Measurements from ENCODE around the gene RDH11. TPM values are rescaled to one million over a fixed set of nuclear protein-coding genes. Genes with fewer than 3 reads are reported as not detected.

RDH11 gene
- total and polyA plus RNA-seq, 10 of the 15 experiments (the other 5 are each of a cell fraction or from before 2014, with no cell fraction given) = 49.7 to 161 (median 77.2) TPM

GRCh38 chr14:67695394-67695949, at the start of gene RDH11 (continued):
- no peak for TF ChIP-seq IRF5 (IDR thresholded peaks at IDR 0.05; ENCODE audit: borderline replicate concordance)
- no peak for TF ChIP-seq RUNX3 (IDR thresholded peaks at IDR 0.05; ENCODE audit: low read length)
- TF ChIP-seq HDAC2 (IDR thresholded peaks at IDR 0.05) = no peak
- no peak for TF ChIP-seq FOXK2 (IDR thresholded peaks at IDR 0.05)
- peak; percentile 89 for TF ChIP-seq YY1 (IDR thresholded peaks at IDR 0.05; ENCODE audit: low read depth, low read length)
- TF ChIP-seq EED (IDR thresholded peaks at IDR 0.05; ENCODE audit: low read depth) = no peak
- TF ChIP-seq CEBPB (IDR thresholded peaks at IDR 0.05; ENCODE audit: borderline replicate concordance in 1 of 2, low read depth in 2 of 2, low read length in 2 of 2) = peak in 1 of 2 experiments; percentile 80; a peak in 2 of 4 replicates
- no peak for TF ChIP-seq TBL1XR1 (IDR thresholded peaks at IDR 0.05; ENCODE audit: low read depth, low read length)
- peak; percentile 74 for TF ChIP-seq PML (IDR thresholded peaks at IDR 0.05; ENCODE audit: low read length)
- no peak for TF ChIP-seq CHD4 (IDR thresholded peaks at IDR 0.05)
- no peak for TF ChIP-seq ASH2L (IDR thresholded peaks at IDR 0.05; ENCODE audit: borderline replicate concordance, low read depth)
- no peak for TF ChIP-seq E2F4 (IDR thresholded peaks at IDR 0.05; ENCODE audit: low read depth, low read length)
- no peak for TF ChIP-seq ESRRA (IDR thresholded peaks at IDR 0.05; ENCODE audit: low read length)
- TF ChIP-seq RELA (IDR thresholded peaks at IDR 0.05; ENCODE audit: borderline replicate concordance, partially characterized antibody) = no peak
- no peak for TF ChIP-seq RAD51 (IDR thresholded peaks at IDR 0.05)
- peak in 1 of 2 experiments; percentile 44; a peak in 1 of 4 replicates for TF ChIP-seq BHLHE40 (IDR thresholded peaks at IDR 0.05; ENCODE audit: borderline replicate concordance in 1 of 2, low read depth in 2 of 2, low read length in 1 of 2)
- no peak for TF ChIP-seq BMI1 (IDR thresholded peaks at IDR 0.05; ENCODE audit: borderline replicate concordance)
- 0 out of 2 replicates have a peak, but pooled peaks have one; percentile 13 for TF ChIP-seq TARDBP (IDR thresholded peaks at IDR 0.05; ENCODE audit: borderline replicate concordance)
- TF ChIP-seq ATF7 (IDR thresholded peaks at IDR 0.05; ENCODE audit: low read depth) = no peak
- TF ChIP-seq ZNF24 (IDR thresholded peaks at IDR 0.05) = no peak
- TF ChIP-seq E2F8 (IDR thresholded peaks at IDR 0.05; ENCODE audit: low read depth, partially characterized antibody) = no peak
- no peak for TF ChIP-seq TCF3 (IDR thresholded peaks at IDR 0.05; ENCODE audit: borderline replicate concordance, insufficient read depth, low read depth, low read length)
- TF ChIP-seq ZBTB4 (CRISPR knock-in tag; IDR thresholded peaks at IDR 0.05) = no peak
